Stimulated activated CD4-positive, alpha-beta T cell treated with anti-CD3 and anti-CD28 coated beads, Interleukin-1b, Interleukin-23, amount 100 ng/mL, for 1 hour (primary cell): ENCODE data around the gene TIAM1.

Experiments
- DNase-seq, 2 donors: peaks; one replicate each; pipeline ENCODE4 v3.0.0-alpha.2; 2020; ENCODE audit warnings: low read depth in 2 of 2

TIAM1 gene

DNA sequence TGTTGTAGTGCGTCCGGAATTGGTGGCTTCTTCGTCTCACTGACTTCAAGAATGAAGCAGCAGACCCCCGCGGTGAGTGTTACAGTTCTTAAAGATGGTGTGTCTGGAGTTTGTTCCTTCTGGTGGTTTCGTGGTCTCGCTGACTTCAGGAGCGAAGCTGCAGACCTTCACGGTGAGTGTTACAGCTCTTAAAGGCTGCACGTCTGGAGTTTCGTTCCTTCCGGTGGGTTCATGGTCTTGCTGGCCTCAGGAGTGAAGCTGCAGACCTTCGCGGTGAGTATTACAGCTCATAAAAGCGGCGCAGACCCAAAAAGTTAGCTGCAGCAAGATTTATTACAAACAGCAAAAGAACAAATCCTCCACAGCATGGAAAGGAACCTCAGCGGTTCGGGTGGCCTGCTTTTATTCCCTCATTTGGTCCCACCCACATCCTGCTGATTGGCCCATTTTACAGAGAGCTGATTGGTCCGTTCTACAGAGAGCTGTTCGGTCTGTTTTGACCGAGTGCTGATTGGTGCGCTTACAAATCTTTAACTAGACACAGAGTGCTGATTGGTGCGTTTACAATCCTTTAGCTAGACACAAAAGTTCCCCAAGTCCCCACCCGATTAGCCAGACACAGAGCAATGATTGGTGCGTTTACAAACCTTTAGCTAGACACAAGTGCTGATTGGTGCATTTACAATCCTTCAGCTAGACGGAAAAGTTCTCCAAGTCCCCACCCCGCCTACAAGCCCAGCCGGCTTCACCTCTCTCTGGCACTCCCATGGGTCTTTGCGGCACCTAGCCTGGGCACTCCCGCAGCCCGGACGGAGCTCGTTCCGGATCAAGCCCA, 256.2 kb downstream of the TIAM1 start:
- no peak for DNase-seq

DNA sequence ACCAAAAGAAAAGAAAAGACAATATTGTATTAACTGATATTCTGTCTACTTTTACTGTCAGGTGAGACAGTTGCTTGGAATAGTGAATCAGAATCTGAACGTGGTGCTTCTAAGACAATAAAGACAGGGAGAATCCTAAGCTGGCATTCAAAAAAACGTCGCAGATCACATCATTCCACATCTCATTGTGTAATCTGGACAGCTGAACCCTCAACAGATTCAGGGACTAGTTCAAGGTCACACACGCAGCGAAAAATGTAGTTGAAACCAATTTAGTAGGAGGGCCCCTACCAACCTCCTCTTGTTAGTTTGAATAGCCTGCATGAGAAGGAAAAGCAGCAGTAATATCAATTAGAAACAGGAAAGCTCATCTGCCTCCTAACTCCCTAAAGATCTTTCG, 259.4 kb downstream of the TIAM1 start:
- DNase-seq, result no peak

DNA sequence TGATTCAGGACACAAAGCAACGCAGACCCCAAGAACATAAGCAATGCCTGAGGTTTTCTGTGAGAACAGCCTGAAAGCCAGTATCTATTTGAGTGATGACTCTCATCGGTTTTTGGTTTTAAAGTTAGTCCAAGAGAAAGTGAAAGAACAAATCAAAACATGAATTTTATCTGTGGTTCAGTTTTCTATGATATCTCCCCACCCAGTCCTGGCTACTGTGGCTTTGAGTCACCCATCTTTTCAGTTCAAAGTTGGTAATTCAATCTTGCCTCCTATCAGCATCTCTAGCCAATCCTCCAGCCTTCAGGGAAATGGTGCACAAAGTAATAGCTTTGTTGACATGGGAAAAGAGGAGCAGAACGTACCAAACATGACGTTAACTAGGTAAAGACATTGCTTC, 265.3 kb downstream of the TIAM1 start:
- no peak for DNase-seq

DNA sequence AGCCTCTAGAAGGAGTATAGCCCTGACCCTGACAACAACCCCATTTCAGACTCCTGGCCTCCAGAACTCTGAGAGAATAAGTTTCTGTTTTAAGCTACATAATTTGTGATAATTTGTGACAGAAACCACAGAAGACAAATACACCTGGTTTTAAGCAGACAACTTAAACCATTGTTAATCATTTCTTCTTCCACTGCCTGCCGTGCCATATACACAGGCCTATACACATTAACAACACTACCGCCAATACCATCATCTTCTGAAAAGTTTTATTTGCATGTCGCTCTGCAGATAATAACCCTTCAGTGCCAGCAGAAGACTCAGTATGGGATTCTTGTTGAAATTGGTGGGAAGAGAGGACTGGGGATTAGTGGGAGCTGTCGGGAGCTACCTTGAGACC, 265.8 kb downstream of the TIAM1 start:
- DNase-seq, result no peak

DNA sequence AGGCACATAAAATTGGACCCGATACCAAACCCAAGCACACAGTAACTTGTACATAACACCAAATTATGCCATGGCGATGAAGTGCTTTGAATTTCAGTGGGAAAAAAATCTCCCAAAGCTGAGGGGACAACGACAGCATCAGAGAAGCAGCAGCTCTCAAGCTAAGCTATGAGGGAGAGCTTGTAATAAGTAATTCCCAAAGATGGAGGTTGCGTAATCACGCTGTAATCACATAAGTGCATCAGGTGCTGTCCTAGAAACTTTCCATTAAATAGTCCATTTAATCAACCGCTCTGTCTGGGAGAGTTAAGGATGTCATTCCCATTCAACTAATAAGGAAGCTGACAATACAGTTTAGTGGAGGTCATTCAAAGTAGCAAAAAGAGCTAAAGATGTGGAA, 268.2 kb downstream of the TIAM1 start:
- no peak for DNase-seq

DNA sequence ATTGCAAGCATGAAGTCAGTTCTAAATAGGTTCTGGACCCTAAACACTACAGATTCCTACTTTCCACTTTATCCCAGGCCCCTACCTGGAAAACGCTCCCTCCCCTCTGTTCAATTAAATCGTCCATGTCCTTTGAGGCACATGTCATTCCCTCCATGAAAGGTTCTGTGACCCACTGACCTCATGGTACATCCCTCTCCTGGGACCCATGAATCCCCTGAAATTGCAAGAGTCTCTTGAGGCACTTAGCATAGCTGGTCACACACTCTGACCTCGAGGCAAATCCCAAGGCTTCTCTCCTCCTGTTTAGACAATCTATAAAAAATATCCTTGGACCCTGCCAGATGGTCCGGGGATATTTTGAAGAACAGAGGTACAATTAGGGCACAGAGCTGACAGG, 271.5 kb downstream of the TIAM1 start:
- DNase-seq, result no peak
